LNCAP (cell line): ENCODE results near the gene VCL.

Experiments
- CTCF ChIP-seq: fragments of 450-650 bp; IDR thresholded peaks from 2 replicates; pipeline ENCODE4 v1.5.1; 2017; ENCODE audit warnings: mild to moderate bottlenecking

Gene VCL

GRCh38 chr10:74150990-74151878 lies 153.3 kb downstream of the VCL start, which contains the start of gene ADK:
ADK (plus strand) TSS chr10:74151221; CDS start chr10:74151279, 58 bp downstream.
- peak; percentile 29; the same call in 1 of the 2 replicates for TF ChIP-seq CTCF

- no peak for TF ChIP-seq CTCF
Measured at GRCh38 chr10:74151879-74152722, 154.2 kb downstream of the VCL start.

- no peak for TF ChIP-seq CTCF
Measured at GRCh38 chr10:74153123-74153522, 155.2 kb downstream of the VCL start.

- no peak for TF ChIP-seq CTCF
Measured at GRCh38 chr10:74153676-74154075, 155.8 kb downstream of the VCL start.

- no peak for TF ChIP-seq CTCF
Measured at GRCh38 chr10:74156919-74157289, 159.0 kb downstream of the VCL start.

- TF ChIP-seq CTCF = no peak
Measured at GRCh38 chr10:74160013-74160412, 162.1 kb downstream of the VCL start.

GRCh38 chr10:74163319-74164068 lies 165.6 kb downstream of the VCL start:
- TF ChIP-seq CTCF = no peak
